Psoas muscle (tissue), 8 donors: ENCODE measurements around the gene MTHFD2L. TPM values are rescaled to one million over a fixed set of nuclear protein-coding genes. Genes with fewer than 3 reads are reported as not detected.

Experiments used
- ATAC-seq, 4 donors: fragments of 200-7000 bp; cut with Tn5 transposase; one replicate each; pipeline ENCODE4 v1.9.1; 2020; ENCODE audit warnings: moderate library complexity in 3 of 4, mild to moderate bottlenecking in 2 of 4
- DNase-seq, 2 donors: peaks; one replicate each; pipeline ENCODE4 v3.0.0-alpha.2; 2020
- H3K27ac ChIP-seq: fragments of 200-600 bp; one replicate; pipeline ENCODE4 v1.8.0; 2022
- H3K27me3 ChIP-seq, 3 donors: fragments of 200-600 bp in 1 of 3; one replicate each; pipeline versions ENCODE4 v1.6.1 to v1.8.0; 2013 to 2022; ENCODE audit warnings: low read length in 2 of 3, mild to moderate bottlenecking in 2 of 3, moderate library complexity in 1 of 3; ENCODE audit not compliant: insufficient read depth in 3 of 3
- H3K36me3 ChIP-seq, 2 donors: fragments of 200-600 bp in 1 of 2; one replicate each; pipeline versions ENCODE4 v1.6.1 to v1.8.0; 2013 to 2022; ENCODE audit warnings: low read depth in 1 of 2, mild to moderate bottlenecking in 1 of 2, moderate library complexity in 1 of 2; ENCODE audit not compliant: insufficient read depth in 1 of 2
- H3K4me1 ChIP-seq: fragments of 200-600 bp; one replicate; pipeline ENCODE4 v1.8.0; 2022
- H3K4me3 ChIP-seq: fragments of 200-600 bp; one replicate; pipeline ENCODE4 v1.8.0; 2022; ENCODE audit warnings: mild to moderate bottlenecking
- H3K9me3 ChIP-seq: fragments of 200-600 bp; one replicate; pipeline ENCODE4 v1.8.0; 2022
- WGBS, 3 donors: extraction: QIAGEN DNeasy Blood & Tissue Kit; methylation state at CpG; one replicate each; pipeline versions ENCODE4 v1.1.6 to v1.1.7; 2013; 5-methylcytosine and 5-hydroxymethylcytosine counted together
- intact Hi-C, 2 donors: fragments of 100-400 bp; cut with DNase I; formaldehyde crosslinking; loops; one replicate each; pipeline versions ENCODE4 v1.11.0 to v1.14.2; 2022
- polyA plus RNA-seq, 3 donors: library from polyadenylated mRNA; stranded (reverse); fragments of 200-250 nt; gene quantifications; one replicate each; pipeline ENCODE4 v1.2.3, GENCODE V29; 2013
- total RNA-seq, 4 donors: library from RNA; stranded (reverse); fragmentation: NEBNext Ultra II Directional in 2 of 4; extraction: Animal tissue kit (Norgen Biotek cat#: 25700) in 2 of 4; gene quantifications; one replicate each; pipeline versions ENCODE4 v1.2.1 to v1.2.4, GENCODE V29; 2021 to 2023
- TF ChIP-seq, protein P1 (sequence below): fragments of 200-600 bp; IDR thresholded peaks from one replicate; pipeline ENCODE4 v1.8.0; 2022; ENCODE audit warnings: antibody characterized with exemption
- donor health status: healthy with polysubstance abuse.
- donor health status: DM: no; HTN: no; CAD: no; lungs with moderate emphysema.
- donor health status: Bipolar disorder and iron deficiency.
- donor health status: healthy.
- donor health status: DM: yes; HTN: yes; CAD: no.
- donor health status: DM: no; HTN: no; CAD: no.
- donor health status: DM: no; HTN: no; CAD: no.
- donor health status: DM: yes; HTN: yes; CAD: no.

The MTHFD2L gene
- total and polyA plus RNA-seq, 7 donors = 4.3 to 11.6 (median 9.0) TPM

DNA sequence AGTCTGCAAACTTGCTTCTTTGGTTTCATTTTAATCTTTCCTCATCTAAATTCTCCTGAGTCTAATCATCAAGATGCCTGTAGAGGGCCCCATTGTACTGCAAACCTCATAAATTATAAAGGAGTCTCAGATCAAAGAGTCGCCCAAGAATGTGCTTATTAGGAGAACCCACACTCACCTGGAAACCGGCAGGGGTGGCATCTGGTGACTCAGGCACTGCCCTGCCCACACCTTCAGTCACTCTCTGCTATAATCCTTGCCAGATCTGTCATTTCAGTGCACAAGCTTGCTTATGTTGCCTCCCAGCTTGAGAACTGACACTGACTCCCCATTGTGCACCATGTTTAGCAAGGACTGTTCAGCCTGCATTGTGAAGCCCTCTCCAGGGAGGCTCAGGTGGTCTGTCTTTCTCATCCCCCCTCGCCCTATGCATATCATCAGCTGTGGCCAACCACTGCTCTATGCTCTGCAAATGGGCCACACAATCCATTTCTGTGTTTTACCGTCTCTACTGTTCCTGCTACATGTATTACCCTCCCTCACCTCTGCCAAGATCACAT is 162.7 kb downstream of the MTHFD2L start:
- Histone ChIP-seq H3K27ac (no peak overlapping the region), H3K4me3 (no peak overlapping the region), H3K9me3 (no peaks in the 10 kb centered on the region), H3K36me3 (no peaks in the 10 kb centered on the region), H3K4me1 (no peaks in the 10 kb centered on the region), H3K27me3 (peaks cover 0 to 6% (median 0%) of the 10 kb centered on the region in 3 donors)
- TF ChIP-seq, protein P1, sequence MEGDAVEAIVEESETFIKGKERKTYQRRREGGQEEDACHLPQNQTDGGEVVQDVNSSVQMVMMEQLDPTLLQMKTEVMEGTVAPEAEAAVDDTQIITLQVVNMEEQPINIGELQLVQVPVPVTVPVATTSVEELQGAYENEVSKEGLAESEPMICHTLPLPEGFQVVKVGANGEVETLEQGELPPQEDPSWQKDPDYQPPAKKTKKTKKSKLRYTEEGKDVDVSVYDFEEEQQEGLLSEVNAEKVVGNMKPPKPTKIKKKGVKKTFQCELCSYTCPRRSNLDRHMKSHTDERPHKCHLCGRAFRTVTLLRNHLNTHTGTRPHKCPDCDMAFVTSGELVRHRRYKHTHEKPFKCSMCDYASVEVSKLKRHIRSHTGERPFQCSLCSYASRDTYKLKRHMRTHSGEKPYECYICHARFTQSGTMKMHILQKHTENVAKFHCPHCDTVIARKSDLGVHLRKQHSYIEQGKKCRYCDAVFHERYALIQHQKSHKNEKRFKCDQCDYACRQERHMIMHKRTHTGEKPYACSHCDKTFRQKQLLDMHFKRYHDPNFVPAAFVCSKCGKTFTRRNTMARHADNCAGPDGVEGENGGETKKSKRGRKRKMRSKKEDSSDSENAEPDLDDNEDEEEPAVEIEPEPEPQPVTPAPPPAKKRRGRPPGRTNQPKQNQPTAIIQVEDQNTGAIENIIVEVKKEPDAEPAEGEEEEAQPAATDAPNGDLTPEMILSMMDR = peak; percentile 11
- WGBS, 3 donors = 39 to 47% (median 44%) methylated on average over 4 of the region's 4 CpGs
- ATAC-seq (no peak), DNase-seq (no peak)
- intact Hi-C loops = no loop called here

DNA sequence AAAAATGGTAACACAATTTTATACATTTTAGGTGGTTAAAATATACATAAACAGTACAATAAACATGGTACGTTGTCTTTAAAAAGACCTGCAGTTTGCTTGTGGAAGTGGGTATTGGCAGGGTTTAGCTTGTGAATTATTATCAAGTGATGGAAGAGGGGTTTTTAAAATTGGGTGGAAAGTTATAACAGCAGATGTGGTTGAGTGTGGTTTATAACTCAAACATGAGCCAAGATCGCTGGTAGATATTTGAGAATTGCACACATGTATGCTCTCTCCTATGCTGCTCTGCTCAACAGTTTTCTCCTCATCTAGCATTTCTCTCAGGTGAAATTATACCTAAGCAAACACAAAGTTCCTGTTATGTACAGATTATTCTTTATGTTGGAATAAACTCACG is 164.4 kb downstream of the MTHFD2L start:
- no peak for ATAC-seq
- 75 to 78% (median 78%) methylated on average over 3 of the region's 3 CpGs for WGBS, 3 donors
- H3K9me3 ChIP-seq = no peaks in the 10 kb centered on the region
- peaks cover 0 to 9% (median 0%) of the 10 kb centered on the region in 3 donors for H3K27me3 ChIP-seq
- intact Hi-C loops = no loop called here
- no peak for DNase-seq
- H3K4me1 ChIP-seq = no peaks in the 10 kb centered on the region
- TF ChIP-seq, protein P1 = no peak
- no peak overlapping the region for H3K27ac ChIP-seq
- H3K36me3 ChIP-seq = no peaks in the 10 kb centered on the region
- no peak overlapping the region for H3K4me3 ChIP-seq

DNA sequence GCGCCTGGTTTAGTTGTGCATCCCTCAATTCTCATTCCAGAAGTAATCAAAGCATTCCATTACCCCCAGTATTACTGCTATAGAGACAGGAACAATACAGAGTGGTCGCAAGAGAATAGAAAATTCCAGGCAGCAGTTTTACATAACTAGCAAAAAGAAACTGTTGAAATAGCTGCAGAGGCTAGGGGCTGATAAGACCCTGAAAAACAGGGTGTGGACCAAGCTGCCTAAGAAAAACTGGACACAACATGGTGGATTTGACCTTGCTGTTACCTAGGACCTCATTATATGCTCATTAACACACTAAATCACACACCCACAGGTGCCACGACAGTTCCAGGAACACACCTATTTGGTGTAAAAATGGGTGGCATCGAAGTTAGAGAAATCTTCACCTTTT is 165.7 kb downstream of the MTHFD2L start:
- intact Hi-C loops = no loop called here
- 83 to 87% (median 84%) methylated on average over 4 of the region's 4 CpGs for WGBS, 3 donors
- Histone ChIP-seq H3K27me3 (peaks cover 0 to 9% (median 0%) of the 10 kb centered on the region in 3 donors), H3K4me3 (no peak overlapping the region), H3K36me3 (no peaks in the 10 kb centered on the region), H3K27ac (no peak overlapping the region), H3K9me3 (no peaks in the 10 kb centered on the region), H3K4me1 (no peaks in the 10 kb centered on the region)
- TF ChIP-seq, protein P1 = no peak
- DNase-seq (no peak), ATAC-seq (no peak)

DNA sequence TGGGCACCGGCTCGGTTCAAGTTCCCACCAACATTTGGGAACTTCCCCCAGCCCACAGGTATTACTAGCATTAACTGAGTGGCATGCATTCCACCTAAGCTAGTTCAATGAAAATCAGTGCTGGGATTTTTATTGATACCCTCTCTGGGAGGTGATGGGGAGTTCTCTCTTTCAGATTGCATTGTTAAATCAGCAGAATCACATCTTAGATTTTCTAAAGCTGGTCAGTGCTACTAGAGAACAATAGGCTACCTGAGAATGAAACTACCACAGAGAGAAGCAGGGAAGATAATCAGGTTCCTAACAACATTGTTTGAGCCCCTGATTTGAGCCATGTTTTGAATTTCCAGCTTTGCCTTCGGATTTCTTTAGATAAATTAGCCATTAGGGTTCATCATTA is 166.3 kb downstream of the MTHFD2L start:
- DNase-seq (no peak), ATAC-seq (no peak)
- H3K4me1 ChIP-seq = no peaks in the 10 kb centered on the region
- TF ChIP-seq, protein P1 = no peak
- 74 to 84% (median 74%) methylated on average over 3 of the region's 3 CpGs for WGBS, 3 donors
- H3K27ac ChIP-seq = no peak overlapping the region
- H3K9me3 ChIP-seq = no peaks in the 10 kb centered on the region
- no peak overlapping the region for H3K4me3 ChIP-seq
- peaks cover 0 to 9% (median 0%) of the 10 kb centered on the region in 3 donors for H3K27me3 ChIP-seq
- H3K36me3 ChIP-seq = no peaks in the 10 kb centered on the region
- intact Hi-C loops = no loop called here

DNA sequence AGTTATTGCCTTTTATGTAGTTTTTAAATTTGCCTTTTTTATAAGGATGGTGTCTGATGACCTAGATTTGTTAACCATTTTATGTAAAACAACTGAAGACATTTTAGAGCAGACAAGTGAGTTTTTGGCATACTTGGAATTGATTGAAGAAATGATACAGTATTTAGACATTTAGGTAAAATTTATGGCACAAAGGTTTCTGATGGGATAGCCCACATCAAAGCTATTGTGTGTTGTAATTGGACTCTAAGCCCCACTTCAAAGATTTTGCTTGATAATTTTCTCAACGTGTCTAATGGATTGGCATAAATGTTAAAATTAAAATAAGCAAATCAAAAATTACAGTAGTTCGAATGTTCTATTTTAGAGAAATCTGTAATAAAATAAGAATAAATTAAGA is 168.0 kb downstream of the MTHFD2L start:
- Histone ChIP-seq H3K4me3 (no peak overlapping the region), H3K4me1 (no peaks in the 10 kb centered on the region), H3K9me3 (no peaks in the 10 kb centered on the region), H3K27me3 (peaks cover 0 to 9% (median 0%) of the 10 kb centered on the region in 3 donors), H3K27ac (no peak overlapping the region), H3K36me3 (no peaks in the 10 kb centered on the region)
- no peak for DNase-seq
- TF ChIP-seq, protein P1 = no peak
- no peak for ATAC-seq
- WGBS, 3 donors = 44 to 60% (median 46%) methylated on average over 2 of the region's 2 CpGs
- intact Hi-C loops = no loop called here
